Activated T-helper 9 cell treated with anti-CD3 and anti-CD28 coated beads, Interleukin-2, amount 50 U/mL, for 16 hours (primary cell): ENCODE data around the gene FOXA1.

Source experiments
- DNase-seq: peaks from one replicate; pipeline ENCODE4 v3.0.0-alpha.2; 2020; ENCODE audit warnings: low read depth

Gene FOXA1

DNA sequence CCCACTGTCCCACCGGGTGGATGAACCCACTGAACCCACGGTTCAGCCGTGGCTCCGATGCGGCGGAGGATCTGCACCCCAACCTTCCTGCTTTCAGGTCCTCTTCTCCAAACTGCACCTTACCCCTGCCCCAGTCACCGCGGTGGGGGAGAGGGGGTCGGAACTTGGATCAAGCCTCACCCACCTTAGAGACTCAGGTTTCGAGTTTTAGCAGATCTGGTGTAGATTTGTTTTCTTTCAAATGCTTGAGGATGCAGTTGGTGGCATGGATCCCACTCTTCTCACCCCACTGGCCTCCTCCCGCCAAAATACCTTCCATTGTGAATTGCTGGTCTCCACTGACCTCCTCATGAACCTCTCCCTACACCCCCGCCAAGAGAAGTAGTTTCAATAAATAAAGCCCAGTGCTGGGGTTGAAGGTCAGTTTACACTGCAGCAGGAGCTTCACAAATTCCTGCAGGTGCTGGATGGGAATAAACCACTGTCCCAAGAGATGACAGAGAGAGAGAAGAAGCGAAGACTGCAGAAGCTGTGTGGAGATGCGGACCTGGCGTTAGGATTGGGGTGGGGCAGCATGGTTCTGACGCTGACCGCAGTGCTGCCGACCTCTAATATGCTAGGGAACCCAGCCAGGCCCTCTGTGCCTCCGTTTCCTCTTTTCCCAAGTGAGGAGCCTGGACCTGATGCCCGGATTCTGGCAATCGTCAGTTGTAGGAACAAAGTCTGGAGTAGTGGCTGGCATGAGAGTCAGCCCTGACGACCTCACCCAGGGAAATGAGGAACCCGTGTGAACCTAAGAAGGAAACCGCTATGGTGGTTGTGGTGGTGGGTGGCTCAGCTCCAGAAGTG is 7.8 kb upstream of the FOXA1 start:
- no peak for DNase-seq

DNA sequence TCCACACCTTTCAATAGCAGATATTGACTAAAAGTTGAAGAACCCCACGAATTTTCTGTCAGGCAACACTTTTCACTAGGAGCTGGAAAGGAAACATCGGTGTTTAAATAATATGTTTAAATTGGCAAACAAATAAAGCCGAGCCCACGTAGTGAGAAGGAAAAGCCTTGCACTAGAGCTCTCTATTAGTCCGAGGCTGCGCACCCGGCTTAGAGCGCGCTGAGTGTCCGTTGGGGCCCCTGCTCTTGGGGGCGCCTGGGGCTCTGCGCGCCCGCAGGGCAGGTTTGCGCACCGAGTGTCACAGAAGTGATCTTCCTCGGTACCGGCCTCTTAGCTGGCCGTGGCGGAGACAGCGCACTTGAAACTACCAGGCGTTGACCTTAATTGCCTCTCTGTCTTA is 6.8 kb upstream of the FOXA1 start:
- DNase-seq, result no peak

DNA sequence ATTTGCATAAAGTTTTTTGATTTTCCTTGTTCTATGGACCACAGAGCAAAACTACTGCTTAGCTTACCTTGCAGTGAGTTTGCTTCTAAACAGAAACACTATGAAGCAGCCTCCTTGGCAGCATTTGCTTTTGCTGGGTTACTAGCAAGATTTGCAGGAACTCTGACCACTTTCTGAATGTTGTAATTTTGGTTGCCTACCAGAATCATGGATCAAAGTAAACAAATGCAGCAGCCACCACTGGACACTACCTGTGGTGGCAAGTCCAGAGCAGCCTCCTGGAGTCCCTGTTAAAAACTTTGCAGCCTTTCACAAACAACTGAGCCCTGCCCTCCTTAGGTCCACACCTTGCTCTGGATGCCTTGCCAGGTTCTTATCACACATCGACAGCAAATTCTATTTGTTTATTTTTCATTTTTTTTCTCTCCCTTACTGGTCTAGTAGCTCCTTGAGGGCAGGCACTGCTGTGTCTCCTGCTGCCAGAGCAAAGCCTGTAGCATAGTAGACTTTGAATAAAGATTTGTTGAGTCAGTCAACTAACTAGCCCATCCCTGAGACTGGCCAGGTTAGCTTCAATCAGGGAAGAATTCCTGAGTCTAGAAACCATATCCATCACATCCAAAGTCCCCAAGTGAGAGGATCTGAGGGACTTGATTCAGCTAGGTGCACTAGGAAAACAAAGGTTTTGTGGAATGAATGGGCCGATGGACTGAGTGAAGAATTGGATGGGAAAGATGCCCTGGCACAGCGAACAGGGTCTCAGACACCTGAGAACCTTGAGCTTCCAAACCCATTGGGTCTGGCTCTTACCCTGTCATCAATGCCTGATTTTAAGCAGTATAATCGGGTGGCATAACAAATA is 6.1 kb upstream of the FOXA1 start:
- no peak for DNase-seq

DNA sequence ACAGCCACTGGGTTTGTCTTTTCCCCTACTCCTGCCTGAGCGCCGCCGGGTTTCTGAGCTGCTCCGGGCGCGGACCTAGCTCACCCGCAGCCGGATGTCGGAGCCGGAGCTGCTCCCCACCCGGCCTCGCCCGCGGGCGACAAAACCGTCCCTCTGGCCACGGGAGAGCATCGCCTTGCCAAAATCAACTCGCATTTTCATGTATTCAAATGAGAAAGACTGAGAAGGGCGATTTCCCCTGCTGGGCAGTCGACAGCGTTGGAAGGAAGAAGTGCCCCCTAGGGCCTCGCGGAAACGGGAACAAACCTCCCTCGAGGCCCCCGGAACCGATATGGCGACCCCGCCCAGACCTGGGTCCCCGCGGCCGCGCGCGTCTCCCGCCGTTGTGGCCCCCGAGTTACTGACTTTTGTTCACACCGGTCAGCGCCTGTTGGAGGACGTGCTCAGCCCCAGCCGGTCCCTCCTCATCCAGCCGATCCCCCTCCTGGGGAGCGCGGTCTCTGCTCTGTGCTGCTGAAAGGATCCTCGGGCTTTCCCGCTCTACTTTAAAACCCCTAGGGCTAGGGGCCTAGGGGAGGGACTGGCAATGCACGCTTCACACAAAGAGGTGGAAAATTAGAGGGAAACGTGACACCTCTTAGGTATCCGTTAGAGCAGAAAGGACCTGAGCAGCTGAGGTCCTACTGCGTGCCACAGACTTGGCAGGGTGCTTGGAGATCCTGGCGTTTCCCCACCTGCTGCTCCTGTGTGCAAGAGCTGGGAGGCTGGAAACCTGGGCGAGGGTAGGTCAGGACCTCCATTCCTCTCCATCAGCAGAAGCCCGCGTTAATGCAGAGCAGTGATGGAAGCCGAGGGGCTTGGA is 4.7 kb upstream of the FOXA1 start:
- no peak for DNase-seq

DNA sequence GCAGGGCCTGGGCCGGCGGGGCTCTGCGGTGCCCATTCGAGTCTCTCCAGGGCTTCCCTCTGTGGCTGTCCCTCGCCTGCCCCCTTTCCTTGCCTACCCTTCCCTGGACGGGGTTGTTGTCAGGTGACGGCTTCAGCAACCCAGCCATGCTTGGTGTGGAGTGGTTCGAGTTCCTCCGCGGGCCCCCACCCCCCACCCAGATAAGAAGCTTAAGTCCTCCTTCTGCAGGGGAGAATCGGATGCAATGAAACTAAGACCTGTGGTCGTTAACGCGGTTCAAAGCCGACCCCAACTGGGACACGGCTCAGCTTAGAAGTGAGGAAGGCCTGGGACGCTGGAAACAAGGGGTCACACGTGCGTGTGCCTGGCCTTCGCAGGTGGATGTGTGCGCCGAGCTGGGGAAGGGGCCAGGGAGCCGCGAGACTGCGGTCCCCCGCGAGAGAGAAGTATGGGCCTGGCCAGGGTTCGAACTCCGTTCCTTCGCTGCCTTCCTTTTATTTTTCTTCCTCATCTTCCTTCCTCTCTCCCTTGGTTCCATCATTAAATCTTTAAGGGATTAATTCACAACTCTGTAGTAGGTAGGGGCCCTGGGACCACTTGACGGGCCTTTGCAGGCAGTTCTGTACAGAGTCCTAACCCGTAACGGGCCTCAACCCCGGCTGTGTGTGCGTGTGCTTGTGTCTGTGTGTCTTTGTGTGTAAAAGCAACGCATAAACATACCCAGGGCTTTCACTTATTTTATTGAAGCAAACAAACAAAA is 3.9 kb upstream of the FOXA1 start:
- DNase-seq, result no peak

DNA sequence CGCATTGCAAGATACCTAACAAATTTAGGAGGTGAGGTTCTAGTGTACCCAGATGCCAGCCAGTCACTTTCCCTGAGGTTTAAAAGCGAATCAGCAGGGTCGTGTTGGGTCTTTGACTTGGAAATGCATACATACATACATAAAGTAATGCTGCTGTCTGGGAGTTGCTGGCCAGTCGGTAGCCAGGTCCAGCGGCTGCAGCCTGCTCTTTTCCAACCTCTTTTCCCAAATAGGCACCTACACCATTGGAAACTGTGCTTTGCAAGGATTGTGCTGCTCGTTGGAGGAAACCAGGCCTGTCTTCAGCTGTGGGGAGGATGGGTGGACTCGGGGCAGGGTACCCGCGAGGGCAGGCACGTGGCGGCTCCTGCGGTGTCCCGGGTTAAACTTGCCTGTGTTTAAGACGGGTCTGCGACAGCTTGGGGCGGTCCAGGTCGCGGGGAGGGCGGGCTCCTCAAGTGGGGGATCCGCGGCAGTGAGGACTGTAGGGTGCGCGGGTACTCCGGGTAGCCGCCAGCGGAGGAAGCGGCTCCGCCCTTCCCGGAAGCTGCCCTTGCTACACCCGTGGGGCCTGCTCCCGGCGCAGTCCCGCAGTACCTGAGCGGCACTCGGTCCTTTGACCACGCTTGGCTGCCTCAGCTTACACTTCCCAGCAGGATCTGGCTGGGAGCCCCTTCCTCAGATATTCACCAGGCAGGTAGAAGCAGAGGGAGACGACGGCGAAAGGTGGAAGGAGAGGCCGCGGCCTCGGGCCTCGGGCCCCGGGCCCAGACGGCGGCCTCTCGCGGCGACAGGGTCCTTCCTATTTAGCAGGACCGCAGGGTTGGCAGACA is 3.1 kb upstream of the FOXA1 start:
- no peak for DNase-seq

DNA sequence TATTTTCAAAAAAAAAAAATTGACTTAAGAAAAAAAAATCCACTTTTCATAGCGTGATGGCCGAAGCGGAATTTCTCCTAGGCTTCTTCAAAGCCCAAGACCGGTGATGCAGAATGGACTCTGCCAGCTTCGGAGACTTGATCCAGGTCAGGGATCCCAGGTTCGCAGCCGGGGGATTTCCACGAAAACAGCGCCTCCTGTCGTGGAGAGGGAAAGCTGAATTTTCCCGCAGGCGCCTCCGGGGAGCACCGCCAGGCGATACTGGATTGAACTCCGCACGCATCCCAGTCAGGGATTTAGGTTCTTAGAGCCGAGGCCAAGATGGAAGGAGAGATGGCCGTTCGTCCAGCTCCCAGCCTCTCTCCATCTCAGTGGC is 2.5 kb upstream of the FOXA1 start:
- DNase-seq, result no peak

DNA sequence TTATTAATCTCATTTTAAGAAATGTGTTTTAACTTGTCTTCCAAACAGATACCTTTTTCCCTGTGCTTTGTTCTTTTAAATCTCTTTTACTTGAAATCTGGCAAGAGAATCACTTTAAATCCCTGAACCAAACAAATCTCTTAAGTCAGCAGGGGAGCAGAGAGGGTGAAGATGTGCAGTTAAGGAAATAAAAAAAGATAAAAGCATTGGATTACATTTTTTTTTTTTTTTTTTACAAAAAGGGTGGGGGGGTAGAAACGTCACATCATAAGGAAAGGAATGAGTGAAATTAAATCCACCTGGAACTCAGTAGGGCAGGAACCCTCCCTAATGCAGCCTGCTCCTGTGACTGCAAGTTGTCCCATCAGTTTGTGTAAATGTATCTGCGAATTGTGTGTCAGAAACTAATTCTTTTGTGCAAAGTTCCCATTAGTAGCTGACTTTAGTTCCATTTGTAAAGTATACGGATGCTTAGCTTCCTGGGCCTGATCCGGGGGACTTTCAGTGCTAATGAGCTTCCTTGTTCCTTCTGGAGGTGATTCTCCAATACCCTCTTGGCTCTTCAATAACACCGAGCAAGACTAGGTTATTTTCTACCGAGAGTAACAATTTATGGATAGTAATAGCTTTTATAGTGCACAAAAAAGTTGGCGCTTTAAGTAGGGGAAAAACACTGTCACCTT is 1.9 kb upstream of the FOXA1 start:
- no peak for DNase-seq

DNA sequence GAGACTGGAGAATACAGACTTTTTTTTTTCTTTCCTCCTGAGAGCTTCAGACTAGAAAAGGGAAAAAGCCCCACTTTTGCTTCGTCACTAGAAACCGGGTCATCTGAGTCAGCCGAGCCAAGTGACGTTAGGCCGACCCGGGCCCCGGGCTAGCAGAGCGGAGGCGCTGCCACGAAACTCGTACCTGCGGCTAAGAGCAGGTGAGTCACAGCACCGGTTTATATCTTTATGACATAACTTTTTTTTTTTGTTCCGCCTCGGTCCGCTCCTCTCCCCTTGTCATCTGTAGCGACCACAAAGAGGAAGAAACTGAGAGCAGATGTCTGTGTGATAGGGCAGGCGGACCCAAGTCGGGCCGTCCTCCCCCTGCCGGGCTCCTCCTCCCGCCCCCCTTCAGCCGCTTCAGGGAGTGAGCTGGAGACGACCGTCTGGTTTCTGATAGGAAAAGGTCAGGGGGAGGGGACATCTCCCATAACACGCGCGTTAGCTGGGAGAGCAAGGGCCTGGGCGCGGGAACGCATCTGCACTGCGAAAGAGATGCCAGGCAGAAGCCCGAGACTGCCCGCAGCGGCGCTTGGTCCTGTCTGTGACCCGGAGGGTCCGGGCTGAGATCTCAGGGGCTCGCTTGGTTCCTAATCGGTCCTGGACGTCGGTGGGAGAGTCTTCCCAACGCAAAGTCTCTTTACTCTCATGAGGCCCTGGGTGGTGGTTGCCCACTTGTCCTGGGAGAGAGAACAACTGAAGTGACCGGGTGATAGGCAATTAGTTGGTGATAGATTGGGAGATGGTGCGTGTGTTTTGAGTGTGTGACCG is 966 bp upstream of the FOXA1 start:
- DNase-seq, result peak; percentile 33

DNA sequence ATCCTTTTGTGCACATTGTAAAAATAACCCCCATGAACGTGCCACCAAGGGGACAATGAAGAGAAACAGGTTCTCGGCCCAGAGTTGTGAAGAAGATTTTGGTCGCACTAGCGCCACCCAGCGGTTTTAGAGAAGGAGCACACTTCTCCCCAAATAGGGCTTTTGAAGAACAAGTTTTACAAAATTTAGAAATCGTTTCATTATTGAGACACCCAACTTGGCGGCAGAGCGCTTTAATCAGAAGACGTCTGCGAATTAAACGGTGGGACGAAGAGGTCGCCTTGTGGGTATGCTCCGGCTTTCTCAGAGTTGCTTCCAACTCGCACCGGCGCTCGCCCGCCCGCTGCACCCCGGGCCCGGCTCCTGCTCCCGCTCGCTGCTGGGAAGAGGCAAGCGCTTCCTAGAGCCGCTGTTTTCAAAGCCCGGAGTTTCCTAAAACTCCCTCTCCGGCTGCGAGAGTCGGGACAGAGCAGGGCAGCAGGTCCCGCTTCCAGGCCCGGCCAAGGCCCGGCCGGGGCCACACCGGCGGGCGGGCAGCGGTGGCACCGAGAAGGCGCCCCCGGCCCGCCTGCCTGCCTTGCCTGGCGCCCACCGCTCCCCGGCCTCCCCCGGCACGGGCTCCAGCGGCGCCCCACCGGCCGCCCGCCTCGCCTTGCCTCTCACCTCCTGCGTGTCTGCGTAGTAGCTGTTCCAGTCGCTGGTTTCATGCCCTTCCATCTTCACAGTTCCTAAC is 645 bp downstream of the FOXA1 start:
- no peak for DNase-seq

DNA sequence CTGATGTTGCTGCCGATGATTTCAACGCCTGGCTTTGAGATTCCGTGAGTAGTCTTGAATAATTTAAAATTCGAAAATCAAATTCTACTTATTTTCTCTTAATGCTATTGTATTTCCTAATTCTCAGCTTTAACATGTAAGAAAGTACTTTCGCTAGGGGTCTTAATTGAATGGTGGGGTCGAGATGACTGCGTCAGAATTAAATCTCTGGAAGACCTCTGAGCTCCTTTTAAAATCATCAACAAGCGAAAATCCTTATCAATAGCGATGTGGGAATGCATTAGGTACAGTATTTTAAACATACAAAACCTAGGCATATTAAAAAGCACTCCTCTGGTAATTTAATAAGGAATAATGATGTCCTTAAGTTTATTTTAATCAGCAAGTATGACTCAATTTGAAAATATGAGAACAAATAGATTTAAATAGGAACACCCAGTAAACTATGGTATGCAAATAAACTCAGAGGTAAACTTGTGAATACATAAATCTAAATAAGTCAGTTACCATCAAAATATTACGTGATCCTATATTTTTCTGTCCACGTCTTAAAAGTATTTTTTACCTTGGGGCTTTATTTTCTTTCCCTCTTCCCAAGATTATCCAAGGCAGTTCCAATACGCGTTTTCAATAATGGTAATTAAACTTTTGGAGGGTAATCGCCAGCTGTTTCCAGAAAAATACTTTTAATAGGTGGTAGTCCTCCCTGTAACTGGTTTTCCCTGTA is 1.4 kb downstream of the FOXA1 start:
- no peak for DNase-seq

DNA sequence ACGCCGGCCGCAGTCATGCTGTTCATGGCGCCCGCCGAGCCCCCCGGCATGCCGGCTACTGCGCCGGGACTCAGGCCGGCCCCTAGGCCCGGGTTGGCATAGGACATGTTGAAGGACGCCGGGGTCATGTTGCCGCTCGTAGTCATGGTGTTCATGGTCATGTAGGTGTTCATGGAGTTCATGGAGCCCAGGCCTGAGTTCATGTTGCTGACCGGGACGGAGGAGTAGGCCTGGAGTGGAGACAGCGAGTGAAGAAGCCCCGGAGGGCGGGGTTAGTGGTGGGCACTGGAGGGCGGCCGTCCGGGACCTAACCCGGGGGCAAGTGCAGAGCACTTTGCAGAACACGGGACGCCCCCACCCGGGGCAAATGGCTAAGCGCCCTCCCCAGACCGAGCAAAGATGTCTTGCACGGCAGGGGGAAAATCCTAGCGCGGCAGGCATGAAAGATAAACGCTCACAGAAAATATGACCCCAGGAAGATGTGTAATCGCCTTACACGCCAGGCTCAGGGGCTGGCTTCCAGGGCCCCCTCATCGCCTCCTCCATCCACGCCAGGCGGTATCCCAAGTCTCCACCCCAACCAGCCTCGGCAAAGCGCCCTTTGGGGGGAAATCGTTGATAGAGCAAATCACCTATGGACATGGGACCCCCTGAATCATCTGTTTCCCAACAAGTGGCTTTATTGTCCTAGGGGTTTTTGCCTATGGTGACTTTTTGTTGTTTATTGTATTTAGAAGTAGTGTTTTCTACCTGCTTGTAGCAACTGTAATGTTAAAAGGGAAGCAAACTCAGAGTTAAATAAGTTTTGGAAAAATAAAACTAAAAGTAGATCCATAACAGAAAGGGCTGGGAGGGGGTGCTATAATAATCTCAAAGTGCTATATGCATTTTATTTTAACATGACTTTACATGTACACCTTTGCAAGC is 2.3 kb downstream of the FOXA1 start:
- no peak for DNase-seq

DNA sequence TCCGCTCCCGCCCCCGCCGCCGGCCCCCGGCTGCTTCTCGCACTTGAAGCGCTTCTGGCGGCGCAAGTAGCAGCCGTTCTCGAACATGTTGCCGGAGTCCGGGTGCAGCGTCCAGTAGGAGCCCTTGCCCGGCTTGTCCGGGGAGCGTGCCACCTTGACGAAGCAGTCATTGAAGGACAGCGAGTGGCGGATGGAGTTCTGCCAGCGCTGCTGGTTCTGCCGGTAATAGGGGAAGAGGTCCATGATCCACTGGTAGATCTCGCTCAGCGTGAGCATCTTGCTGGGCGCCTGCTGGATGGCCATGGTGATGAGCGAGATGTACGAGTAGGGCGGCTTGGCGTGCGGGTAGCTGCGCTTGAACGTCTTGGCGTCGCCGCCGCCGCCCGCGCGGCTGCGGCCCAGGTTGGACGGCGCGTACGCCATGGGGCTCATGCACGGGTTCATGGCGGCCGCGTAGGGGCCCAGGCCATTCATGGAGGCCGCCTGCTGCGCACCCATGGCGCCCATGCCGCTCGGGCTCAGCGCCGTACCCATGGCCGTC is 3.0 kb downstream of the FOXA1 start:
- DNase-seq, result no peak

DNA sequence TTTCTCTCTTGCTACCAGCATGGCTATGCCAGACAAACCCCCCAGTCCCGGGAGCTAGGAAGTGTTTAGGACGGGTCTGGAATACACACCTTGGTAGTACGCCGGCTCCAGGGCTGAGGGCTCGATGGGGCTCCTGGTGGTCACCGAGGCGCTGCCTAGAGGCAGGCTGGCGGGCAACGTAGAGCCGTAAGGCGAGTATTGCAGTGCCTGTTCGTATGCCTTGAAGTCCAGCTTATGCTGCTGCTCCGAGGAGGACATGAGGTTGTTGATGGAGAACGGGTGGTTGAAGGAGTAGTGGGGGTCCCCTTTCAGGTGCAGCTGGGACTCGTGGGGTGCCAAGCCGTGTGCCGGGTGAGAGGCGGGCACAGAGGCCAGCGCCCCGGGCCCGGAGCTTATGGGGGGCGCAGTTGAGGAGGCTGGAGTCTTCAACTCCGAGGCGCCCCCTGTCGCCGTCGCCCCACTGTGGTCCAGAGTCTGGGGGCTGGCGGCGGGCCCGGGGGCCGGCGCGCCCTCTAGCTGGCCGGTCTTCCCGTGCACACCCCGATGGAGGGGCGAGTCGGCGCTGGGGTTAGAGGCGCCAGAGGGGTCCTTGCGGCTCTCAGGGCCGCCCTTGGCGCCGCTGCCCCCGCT is 3.6 kb downstream of the FOXA1 start:
- no peak for DNase-seq

DNA sequence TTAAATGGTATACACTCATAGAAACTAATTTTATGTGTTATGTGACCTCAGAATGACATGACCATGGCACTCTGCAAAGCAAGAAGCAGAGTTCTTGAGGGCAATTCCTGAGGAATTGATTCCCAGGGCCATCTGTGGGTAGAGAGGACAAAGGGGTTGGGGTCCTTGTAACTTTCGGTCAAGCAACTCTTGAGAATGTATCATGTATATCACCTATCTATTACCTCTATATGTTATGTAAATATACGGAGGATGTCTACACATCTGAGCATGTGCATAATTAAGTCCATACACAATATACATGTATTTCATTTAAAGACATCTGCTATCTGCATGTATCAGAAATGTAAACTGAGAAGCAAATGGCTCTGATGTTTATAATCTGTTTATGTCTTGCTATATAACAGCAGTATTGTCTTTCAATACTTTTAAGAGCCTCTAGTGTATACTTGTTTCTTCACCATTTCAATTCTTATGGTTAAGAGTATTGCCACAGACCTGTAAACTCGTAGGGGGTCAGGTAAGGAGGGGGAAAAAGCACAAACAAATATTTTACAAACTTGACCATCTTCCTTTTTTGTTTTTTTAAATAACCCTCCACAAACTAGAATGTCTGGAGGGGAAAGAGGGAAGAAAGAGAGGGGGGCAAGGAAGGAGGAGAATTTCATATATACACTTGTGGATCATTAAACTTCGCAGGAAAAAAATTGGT is 4.5 kb downstream of the FOXA1 start:
- DNase-seq, result no peak
